ENCODE data around the gene GANC.

Gene GANC

GRCh38 chr15:42270551-42270950 lies 2.5 kb upstream of the GANC start:
- peaks cover 27% of the 10 kb centered on the region for H3K4me1 ChIP-seq
- in situ Hi-C loops (cut with MboI; ENCODE audit: low sequenced_read_pairs): no loop called here
- peaks cover 19% of the 10 kb centered on the region for H3K36me3 ChIP-seq (replicated peaks)
- H3K9me3 ChIP-seq: no peaks in the 10 kb centered on the region
- DNase-seq (ENCODE audit: low spot score in 2 of 2): no peak
- H3K27me3 ChIP-seq (ENCODE audit: low read depth): no peaks in the 10 kb centered on the region
- no peak overlapping the region for H3K4me3 ChIP-seq

- H3K27me3 ChIP-seq (ENCODE audit: low read depth): no peaks in the 10 kb centered on the region
- H3K4me3 ChIP-seq: no peak overlapping the region; the same call in 1 of the 2 replicates
- in situ Hi-C loops (cut with MboI; ENCODE audit: low sequenced_read_pairs): no loop called here
- peaks cover 26% of the 10 kb centered on the region for H3K4me1 ChIP-seq
- no peaks in the 10 kb centered on the region for H3K9me3 ChIP-seq
- DNase-seq (ENCODE audit: low spot score in 2 of 2): peak in 1 of 2 experiments; percentile 56
- peaks cover 19% of the 10 kb centered on the region for H3K36me3 ChIP-seq (replicated peaks)
Observed at GRCh38 chr15:42270996-42271395, 2.0 kb upstream of the GANC start.

GRCh38 chr15:42273900-42274701 lies 1.1 kb downstream of the GANC start:
- DNase-seq (ENCODE audit: low spot score in 2 of 2): peak; percentile 43 to 68
- Histone ChIP-seq H3K4me1 (peaks cover 25% of the 10 kb centered on the region), H3K4me3 (peak overlapping the region; percentile 72), H3K36me3 (replicated peaks) (no peaks in the 10 kb centered on the region), H3K27me3 (ENCODE audit: low read depth) (no peaks in the 10 kb centered on the region), H3K9me3 (no peaks in the 10 kb centered on the region)
- in situ Hi-C loops (cut with MboI; ENCODE audit: low sequenced_read_pairs): no loop called here

- Histone ChIP-seq H3K27me3 (ENCODE audit: low read depth) (no peaks in the 10 kb centered on the region), H3K9me3 (no peaks in the 10 kb centered on the region), H3K4me3 (peak overlapping the region; percentile 72), H3K36me3 (replicated peaks) (no peaks in the 10 kb centered on the region), H3K4me1 (peaks cover 25% of the 10 kb centered on the region)
- no peak for DNase-seq (ENCODE audit: low spot score in 2 of 2)
- in situ Hi-C loops (cut with MboI; ENCODE audit: low sequenced_read_pairs): no loop called here
Observed at GRCh38 chr15:42274702-42274989, 1.6 kb downstream of the GANC start.

- no peaks in the 10 kb centered on the region for H3K27me3 ChIP-seq (ENCODE audit: low read depth)
- H3K9me3 ChIP-seq: no peaks in the 10 kb centered on the region
- peak; percentile 27 to 88 for DNase-seq (ENCODE audit: low spot score in 2 of 2)
- H3K4me3 ChIP-seq: peak overlapping the region; percentile 72
- 0 out of 2 replicates have a peak, but pooled peaks cover under 1% of the 10 kb centered on the region for H3K36me3 ChIP-seq (replicated peaks)
- peaks cover 21% of the 10 kb centered on the region for H3K4me1 ChIP-seq
- in situ Hi-C loops (cut with MboI; ENCODE audit: low sequenced_read_pairs): no loop called here
Observed at GRCh38 chr15:42275780-42276391, 2.9 kb downstream of the GANC start.

GRCh38 chr15:42276762-42277161 lies 3.8 kb downstream of the GANC start:
- no peak for DNase-seq (ENCODE audit: low spot score in 2 of 2)
- Histone ChIP-seq H3K4me3 (no peak overlapping the region), H3K9me3 (no peaks in the 10 kb centered on the region), H3K27me3 (ENCODE audit: low read depth) (no peaks in the 10 kb centered on the region), H3K36me3 (replicated peaks) (0 out of 2 replicates have a peak, but pooled peaks cover 3% of the 10 kb centered on the region), H3K4me1 (peaks cover 13% of the 10 kb centered on the region)
- in situ Hi-C loops (cut with MboI; ENCODE audit: low sequenced_read_pairs): no loop called here

- no peak for DNase-seq (ENCODE audit: low spot score in 2 of 2)
- in situ Hi-C loops (cut with MboI; ENCODE audit: low sequenced_read_pairs): no loop called here
Observed at GRCh38 chr15:42279234-42279723, 6.3 kb downstream of the GANC start.

GRCh38 chr15:42282344-42282743 lies 9.3 kb downstream of the GANC start:
- Histone ChIP-seq H3K4me3 (no peak overlapping the region), H3K27me3 (ENCODE audit: low read depth) (no peaks in the 10 kb centered on the region), H3K36me3 (replicated peaks) (peaks cover 3% of the 10 kb centered on the region; the same call in 1 of the 2 replicates), H3K4me1 (no peaks in the 10 kb centered on the region), H3K9me3 (no peaks in the 10 kb centered on the region)
- no peak for DNase-seq (ENCODE audit: low spot score in 2 of 2)
- in situ Hi-C loops (cut with MboI; ENCODE audit: low sequenced_read_pairs): no loop called here

More at GRCh38 chr15:42279234-42279723, 6.3 kb downstream of the GANC start:
- Histone ChIP-seq H3K4me1 (peaks cover 9% of the 10 kb centered on the region), H3K9me3 (no peaks in the 10 kb centered on the region), H3K27me3 (ENCODE audit: low read depth) (no peaks in the 10 kb centered on the region), H3K36me3 (replicated peaks) (0 out of 2 replicates have a peak, but pooled peaks cover 3% of the 10 kb centered on the region), H3K4me3 (no peak overlapping the region)

- in situ Hi-C loops (cut with MboI; ENCODE audit: low sequenced_read_pairs): no loop called here
- no peaks in the 10 kb centered on the region for H3K9me3 ChIP-seq
- no peaks in the 10 kb centered on the region for H3K27me3 ChIP-seq (ENCODE audit: low read depth)
- no peak for DNase-seq (ENCODE audit: low spot score in 2 of 2)
- no peak overlapping the region for H3K4me3 ChIP-seq
- no peaks in the 10 kb centered on the region for H3K4me1 ChIP-seq
- peaks cover 3% of the 10 kb centered on the region; the same call in 1 of the 2 replicates for H3K36me3 ChIP-seq (replicated peaks)
Observed at GRCh38 chr15:42282926-42283325, 9.9 kb downstream of the GANC start.

- Histone ChIP-seq H3K4me1 (no peaks in the 10 kb centered on the region), H3K36me3 (replicated peaks) (peaks cover 3% of the 10 kb centered on the region; the same call in 1 of the 2 replicates), H3K4me3 (no peak overlapping the region), H3K9me3 (no peaks in the 10 kb centered on the region), H3K27me3 (ENCODE audit: low read depth) (no peaks in the 10 kb centered on the region)
- no peak for DNase-seq (ENCODE audit: low spot score in 2 of 2)
- in situ Hi-C loops (cut with MboI; ENCODE audit: low sequenced_read_pairs): no loop called here
Observed at GRCh38 chr15:42283671-42284070, 10.7 kb downstream of the GANC start.

GRCh38 chr15:42284551-42284950 lies 11.6 kb downstream of the GANC start:
- no peak overlapping the region for H3K4me3 ChIP-seq
- no peaks in the 10 kb centered on the region for H3K9me3 ChIP-seq
- H3K27me3 ChIP-seq (ENCODE audit: low read depth): no peaks in the 10 kb centered on the region
- H3K4me1 ChIP-seq: no peaks in the 10 kb centered on the region
- in situ Hi-C loops (cut with MboI; ENCODE audit: low sequenced_read_pairs): no loop called here
- peaks cover 3% of the 10 kb centered on the region for H3K36me3 ChIP-seq (replicated peaks)
- no peak for DNase-seq (ENCODE audit: low spot score in 2 of 2)

GRCh38 chr15:42285034-42285433 lies 12.0 kb downstream of the GANC start:
- Histone ChIP-seq H3K9me3 (no peaks in the 10 kb centered on the region), H3K36me3 (replicated peaks) (peaks cover 3% of the 10 kb centered on the region), H3K4me1 (no peaks in the 10 kb centered on the region), H3K27me3 (ENCODE audit: low read depth) (no peaks in the 10 kb centered on the region), H3K4me3 (no peak overlapping the region)
- DNase-seq (ENCODE audit: low spot score in 2 of 2): no peak
- in situ Hi-C loops (cut with MboI; ENCODE audit: low sequenced_read_pairs): no loop called here

- Histone ChIP-seq H3K27me3 (ENCODE audit: low read depth) (no peaks in the 10 kb centered on the region), H3K4me1 (no peaks in the 10 kb centered on the region), H3K36me3 (replicated peaks) (peaks cover 3% of the 10 kb centered on the region), H3K9me3 (no peaks in the 10 kb centered on the region), H3K4me3 (no peak overlapping the region)
- no peak for DNase-seq (ENCODE audit: low spot score in 2 of 2)
- in situ Hi-C loops (cut with MboI; ENCODE audit: low sequenced_read_pairs): no loop called here
Observed at GRCh38 chr15:42286445-42287029, 13.5 kb downstream of the GANC start.

GRCh38 chr15:42287931-42288330 lies 14.9 kb downstream of the GANC start:
- in situ Hi-C loops (cut with MboI; ENCODE audit: low sequenced_read_pairs): no loop called here
- H3K27me3 ChIP-seq (ENCODE audit: low read depth): no peaks in the 10 kb centered on the region
- no peak for DNase-seq (ENCODE audit: low spot score in 2 of 2)
- no peaks in the 10 kb centered on the region for H3K9me3 ChIP-seq
- H3K4me1 ChIP-seq: no peaks in the 10 kb centered on the region
- H3K36me3 ChIP-seq (replicated peaks): peaks cover 3% of the 10 kb centered on the region
- no peak overlapping the region for H3K4me3 ChIP-seq
